Hepatocyte (in vitro differentiated cells): ENCODE results near the gene CTSL. TPM values are rescaled to one million over a fixed set of nuclear protein-coding genes. Genes with fewer than 3 reads are reported as not detected.
A peak's percentile ranks its signal among the peaks of the same experiment; 100 is the strongest.

Source experiments
- DNase-seq: peaks from one replicate; pipeline ENCODE4 v3.0.0-alpha.2; 2016; ENCODE audit warnings: low spot score
- H2AFZ ChIP-seq: fragments of 200-600 bp; sonication (generic); 2 replicates; pipeline ENCODE4 v1.6.0; 2016; ENCODE audit warnings: antibody characterized with exemption, mild to moderate bottlenecking
- H3K27ac ChIP-seq: fragments of 200-600 bp; sonication (generic); 2 replicates; pipeline ENCODE4 v1.5.1; 2016; ENCODE audit warnings: mild to moderate bottlenecking
- H3K27me3 ChIP-seq: fragments of 200-600 bp; sonication (generic); 2 replicates; pipeline ENCODE4 v1.6.1; 2016
- H3K36me3 ChIP-seq: fragments of 200-600 bp; sonication (generic); replicated peaks from 2 replicates; pipeline ENCODE4 v1.5.1; 2016; ENCODE audit warnings: low read depth; ENCODE audit not compliant: insufficient read depth
- H3K4me1 ChIP-seq: fragments of 200-600 bp; sonication (generic); 2 replicates; pipeline ENCODE4 v1.5.1; 2016; ENCODE audit warnings: mild to moderate bottlenecking, moderate library complexity; ENCODE audit not compliant: insufficient read depth
- H3K4me2 ChIP-seq: fragments of 200-600 bp; sonication (generic); 2 replicates; pipeline ENCODE4 v1.6.0; 2016
- H3K4me3 ChIP-seq: fragments of 200-600 bp; sonication (generic); 2 replicates; pipeline ENCODE4 v1.5.1; 2016; ENCODE audit warnings: mild to moderate bottlenecking
- H3K79me2 ChIP-seq: fragments of 200-600 bp; sonication (generic); 2 replicates; pipeline ENCODE4 v1.6.0; 2017; ENCODE audit warnings: mild to moderate bottlenecking
- H3K9me2 ChIP-seq: fragments of 200-600 bp; sonication (generic); replicated peaks from 2 replicates; pipeline ENCODE4 v1.6.0; 2017; ENCODE audit warnings: mild to moderate bottlenecking; ENCODE audit not compliant: insufficient read depth
- H3K9me3 ChIP-seq: fragments of 200-600 bp; sonication (generic); 2 replicates; pipeline ENCODE4 v1.5.1; 2016; ENCODE audit warnings: low read depth, mild to moderate bottlenecking
- H4K20me1 ChIP-seq: fragments of 200-600 bp; sonication (generic); 2 replicates; pipeline ENCODE4 v1.6.0; 2016; ENCODE audit warnings: mild to moderate bottlenecking; ENCODE audit not compliant: insufficient read depth, poor library complexity, severe bottlenecking
- CTCF ChIP-seq: fragments of 200-600 bp; sonication (generic); IDR thresholded peaks from 2 replicates; pipeline ENCODE4 v1.5.1; 2016; ENCODE audit warnings: antibody characterized with exemption, mild to moderate bottlenecking; ENCODE audit not compliant: poor library complexity
- EZH2 ChIP-seq: fragments of 200-600 bp; sonication (generic); IDR thresholded peaks from 2 replicates; pipeline ENCODE4 v1.6.1; 2016; ENCODE audit warnings: antibody characterized with exemption, mild to moderate bottlenecking, borderline replicate concordance
- EZH2phosphoT487 ChIP-seq: fragments of 200-600 bp; sonication (generic); IDR thresholded peaks from one replicate; pipeline ENCODE4 v1.6.1; 2018; ENCODE audit warnings: antibody characterized with exemption, mild to moderate bottlenecking, low read depth, moderate library complexity; ENCODE audit not compliant: unreplicated experiment, severe bottlenecking
- whole genome bisulfite sequencing: methylation state at CpG from one replicate; pipeline ENCODE4 v1.1.6; 2016; ENCODE audit warnings: low lambda C conversion rate; ENCODE audit errors: missing lambda C conversion rate; 5-methylcytosine and 5-hydroxymethylcytosine counted together
- polyA plus RNA-seq: library from polyadenylated mRNA; unstranded; fragments of >200 nt; fragmentation: Nextera tagmentation; extraction: Ambion mirVana; gene quantifications from 2 replicates; pipeline ENCODE4 v1.2.1, GENCODE V29; 2016
- total RNA-seq: library from RNA; depleted of rRNA; stranded (reverse); fragments of >200 nt; gene quantifications from 2 replicates; pipeline ENCODE4 v1.2.3, GENCODE V29; 2014

The CTSL gene
- total and polyA plus RNA-seq, 2 experiments from 2014 or later, result 341 to 365 TPM

GRCh38 chr9:87698069-87698809 is 27.7 kb upstream of the CTSL start:
- H2AFZ ChIP-seq, result no peak overlapping the region

GRCh38 chr9:87699835-87700234 is 26.1 kb upstream of the CTSL start:
- H3K27me3 ChIP-seq, result no peaks in the 10 kb centered on the region
- H3K4me2 ChIP-seq, result no peak overlapping the region
- peaks cover 3% of the 10 kb centered on the region for H3K4me1 ChIP-seq
- H3K9me2 ChIP-seq, result no peaks in the 10 kb centered on the region
- 93% methylated on average over 4 of the region's 4 CpGs for WGBS
- H3K4me3 ChIP-seq, result no peak overlapping the region
- TF ChIP-seq CTCF, result no peak
- no peak for TF ChIP-seq EZH2phosphoT487
- TF ChIP-seq EZH2, result no peak
- H4K20me1 ChIP-seq, result no peaks in the 10 kb centered on the region
- DNase-seq, result no peak
- H3K9me3 ChIP-seq, result no peaks in the 10 kb centered on the region
- no peak overlapping the region for H3K27ac ChIP-seq
- H3K36me3 ChIP-seq, result peaks cover 3% of the 10 kb centered on the region
- H2AFZ ChIP-seq, result no peak overlapping the region
- H3K79me2 ChIP-seq, result no peaks in the 10 kb centered on the region

More at GRCh38 chr9:87698069-87698809, 27.7 kb upstream of the CTSL start:
- Histone ChIP-seq H3K4me1 (no peaks in the 10 kb centered on the region), H3K9me3 (no peaks in the 10 kb centered on the region), H3K27me3 (no peaks in the 10 kb centered on the region), H3K79me2 (peaks cover 5% of the 10 kb centered on the region), H3K9me2 (no peaks in the 10 kb centered on the region), H4K20me1 (no peaks in the 10 kb centered on the region), H3K4me2 (no peak overlapping the region), H3K27ac (no peak overlapping the region), H3K4me3 (no peak overlapping the region), H3K36me3 (peaks cover 3% of the 10 kb centered on the region)
- WGBS, result 96% methylated on average over 14 of the region's 14 CpGs
- DNase-seq, result no peak
- TF ChIP-seq EZH2 (no peak), CTCF (no peak), EZH2phosphoT487 (no peak)

- Histone ChIP-seq H3K4me1 (peaks cover 3% of the 10 kb centered on the region), H3K27me3 (no peaks in the 10 kb centered on the region), H3K27ac (peak overlapping the region; percentile 27), H4K20me1 (no peaks in the 10 kb centered on the region), H3K9me2 (no peaks in the 10 kb centered on the region), H3K9me3 (no peaks in the 10 kb centered on the region), H3K4me3 (no peak overlapping the region), H3K36me3 (peaks cover 3% of the 10 kb centered on the region), H3K79me2 (no peaks in the 10 kb centered on the region), H2AFZ (no peak overlapping the region), H3K4me2 (no peak overlapping the region)
- TF ChIP-seq EZH2, result no peak
- TF ChIP-seq CTCF, result no peak
- no peak for TF ChIP-seq EZH2phosphoT487
- 71% methylated on average over 9 of the region's 9 CpGs for WGBS
- no peak for DNase-seq
Observed at GRCh38 chr9:87701491-87701890, 24.4 kb upstream of the CTSL start.
